DOHH2 (cell line): ENCODE results near the gene IFNG.

Experiments used
- CTCF ChIP-seq: fragments of 200-600 bp; sonication (generic); IDR thresholded peaks from one replicate; pipeline ENCODE4 v1.5.1; 2014; ENCODE audit warnings: antibody characterized with exemption, mild to moderate bottlenecking, low read depth, low read length; ENCODE audit not compliant: poor library complexity, severe bottlenecking
- EZH2phosphoT487 ChIP-seq: fragments of 200-600 bp; sonication (generic); IDR thresholded peaks from 2 replicates; pipeline ENCODE4 v1.6.1; 2017; ENCODE audit warnings: borderline replicate concordance, mild to moderate bottlenecking, antibody characterized with exemption, low read length, moderate library complexity, mixed read lengths

DNA sequence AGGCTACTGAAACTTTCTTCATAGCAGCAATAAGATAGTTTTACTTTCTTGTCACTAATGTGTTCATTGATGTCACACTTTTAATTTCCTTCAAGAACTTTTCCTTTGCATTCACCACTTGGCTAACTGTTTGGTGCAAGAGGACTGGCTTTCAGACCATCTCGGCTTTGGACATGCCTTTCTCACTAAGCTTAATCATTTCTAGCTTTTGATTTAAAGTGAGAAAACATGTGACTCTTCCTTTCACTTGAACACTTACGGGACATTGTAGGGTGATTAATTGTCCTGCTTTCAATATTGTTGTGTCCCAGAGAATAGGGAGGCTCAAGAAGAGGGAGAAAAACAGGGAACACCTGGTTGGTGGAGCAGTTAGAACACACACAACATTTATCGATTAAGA is 41.9 kb downstream of the IFNG start:
- TF ChIP-seq CTCF (no peak), EZH2phosphoT487 (no peak)
